ENCODE results near the gene PSMD10. TPM values are rescaled to one million over a fixed set of nuclear protein-coding genes. Genes with fewer than 3 reads are reported as not detected.

Gene PSMD10
- polyA plus RNA-seq, 1 experiment = 45.5 TPM

DNA sequence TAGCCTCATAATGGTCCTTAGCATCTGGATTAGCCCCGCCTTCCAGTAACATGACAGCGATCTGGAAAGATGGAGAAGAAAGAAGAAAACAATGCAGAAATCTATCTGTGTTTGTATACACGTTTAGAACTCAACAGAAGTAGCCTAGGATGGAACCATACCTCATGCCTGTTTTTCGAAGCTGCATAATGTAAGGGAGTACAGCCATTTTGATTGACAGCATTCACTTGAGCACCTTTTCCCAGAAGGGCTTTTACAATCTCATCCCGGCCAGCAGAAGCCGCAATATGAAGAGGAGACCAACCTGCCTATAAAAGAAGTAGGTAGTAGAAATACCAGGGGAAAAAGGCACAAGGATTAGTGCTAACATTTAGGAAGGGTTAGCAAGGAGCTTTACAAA is 3.5 kb downstream of the PSMD10 start:
- ChIA-PET CTCF (no interaction called here), POLR2A (no interaction called here)
- no peak overlapping the region for H3K4me3 ChIP-seq (ENCODE audit: low read depth, low read length)
- H3K27me3 ChIP-seq (ENCODE audit: control insufficient read depth, insufficient read depth, low read length) = no peaks in the 10 kb centered on the region
- H3K36me3 ChIP-seq (ENCODE audit: control insufficient read depth, insufficient read depth, low read length) = no peaks in the 10 kb centered on the region; the same call in 1 of the 2 replicates
- DNase-seq (ENCODE audit: low read depth) = no peak
- TF ChIP-seq, protein P1, sequence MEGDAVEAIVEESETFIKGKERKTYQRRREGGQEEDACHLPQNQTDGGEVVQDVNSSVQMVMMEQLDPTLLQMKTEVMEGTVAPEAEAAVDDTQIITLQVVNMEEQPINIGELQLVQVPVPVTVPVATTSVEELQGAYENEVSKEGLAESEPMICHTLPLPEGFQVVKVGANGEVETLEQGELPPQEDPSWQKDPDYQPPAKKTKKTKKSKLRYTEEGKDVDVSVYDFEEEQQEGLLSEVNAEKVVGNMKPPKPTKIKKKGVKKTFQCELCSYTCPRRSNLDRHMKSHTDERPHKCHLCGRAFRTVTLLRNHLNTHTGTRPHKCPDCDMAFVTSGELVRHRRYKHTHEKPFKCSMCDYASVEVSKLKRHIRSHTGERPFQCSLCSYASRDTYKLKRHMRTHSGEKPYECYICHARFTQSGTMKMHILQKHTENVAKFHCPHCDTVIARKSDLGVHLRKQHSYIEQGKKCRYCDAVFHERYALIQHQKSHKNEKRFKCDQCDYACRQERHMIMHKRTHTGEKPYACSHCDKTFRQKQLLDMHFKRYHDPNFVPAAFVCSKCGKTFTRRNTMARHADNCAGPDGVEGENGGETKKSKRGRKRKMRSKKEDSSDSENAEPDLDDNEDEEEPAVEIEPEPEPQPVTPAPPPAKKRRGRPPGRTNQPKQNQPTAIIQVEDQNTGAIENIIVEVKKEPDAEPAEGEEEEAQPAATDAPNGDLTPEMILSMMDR (IDR thresholded peaks at IDR 0.05; ENCODE audit: insufficient read depth, low read depth, low read length) = no peak

DNA sequence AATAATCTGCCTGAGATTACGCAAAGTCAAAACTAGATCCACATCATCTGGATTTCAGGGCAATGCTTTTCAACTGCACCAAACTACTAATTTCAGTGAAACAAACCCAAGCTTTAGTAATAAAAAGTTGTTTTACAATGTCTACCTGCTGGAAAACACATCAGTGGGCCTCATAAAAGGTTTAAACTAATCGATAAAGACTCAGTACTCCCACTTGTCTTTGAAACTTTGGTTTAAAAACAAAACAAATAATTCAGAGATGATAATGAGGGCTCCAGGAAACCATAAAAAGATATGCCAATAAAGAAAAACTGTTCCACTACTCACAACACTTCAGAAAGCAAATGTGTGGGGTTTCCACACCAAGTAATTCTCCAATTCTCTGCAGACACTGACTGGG is 10.2 kb downstream of the PSMD10 start:
- DNase-seq (ENCODE audit: low read depth) = no peak
- ChIA-PET POLR2A (no interaction called here), CTCF (no interaction called here)
- TF ChIP-seq, protein P1 (IDR thresholded peaks at IDR 0.05; ENCODE audit: insufficient read depth, low read depth, low read length) = no peak
- Histone ChIP-seq H3K4me3 (ENCODE audit: low read depth, low read length) (no peak overlapping the region), H3K27me3 (ENCODE audit: control insufficient read depth, insufficient read depth, low read length) (no peaks in the 10 kb centered on the region), H3K36me3 (ENCODE audit: control insufficient read depth, insufficient read depth, low read length) (no peaks in the 10 kb centered on the region)

DNA sequence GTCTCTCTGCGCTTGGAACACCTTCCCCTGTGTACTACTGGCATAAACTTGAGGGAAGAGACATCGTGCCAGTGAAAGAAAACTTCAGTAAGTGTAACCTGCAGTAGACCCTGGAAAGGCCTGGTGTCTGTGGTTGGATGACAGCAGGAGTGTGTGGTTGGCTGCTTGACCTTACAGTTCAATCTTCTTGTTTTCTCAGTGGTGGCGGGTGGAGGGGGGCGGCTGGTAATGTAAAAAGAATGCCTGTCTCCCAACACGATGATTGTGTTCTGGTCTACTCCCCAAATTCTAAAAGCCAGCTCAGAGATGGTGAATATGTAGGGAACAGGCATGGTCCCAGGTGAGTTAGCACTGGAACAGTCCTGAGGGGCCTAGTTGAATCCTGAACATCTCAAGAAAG is 18.6 kb downstream of the PSMD10 start:
- ChIA-PET CTCF (no interaction called here), POLR2A (no interaction called here)
- no peak for DNase-seq (ENCODE audit: low read depth)

DNA sequence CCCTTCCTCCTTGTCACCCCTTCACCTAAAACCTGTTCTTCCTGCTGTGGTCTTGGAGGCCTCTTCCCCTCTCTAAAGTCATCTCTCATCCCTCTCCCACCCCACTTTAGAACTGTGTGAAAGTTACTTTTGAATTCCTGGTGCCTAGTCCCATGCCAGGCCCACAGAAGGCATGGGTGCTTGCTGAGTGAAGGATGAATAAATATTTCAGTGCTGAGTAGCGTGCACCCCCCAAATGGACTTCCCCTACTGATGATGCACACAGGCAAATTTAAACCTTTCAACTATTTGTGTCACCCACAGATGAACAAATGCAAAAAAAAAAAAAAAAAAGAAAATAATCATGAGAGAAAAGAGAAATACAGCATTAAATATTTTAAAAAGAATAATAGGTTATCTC is 19.8 kb downstream of the PSMD10 start:
- CTCF ChIA-PET = interaction anchor here (1.0 to 1.3 kb wide), 2 partner anchors 12 to 66 kb away, joined by 3 read pairs; no protein-coding TSS in a partner anchor
- peaks cover 2% of the 10 kb centered on the region; the same call in 1 of the 2 replicates for H3K27me3 ChIP-seq (ENCODE audit: control insufficient read depth, insufficient read depth, low read length)
- TF ChIP-seq, protein P1 (IDR thresholded peaks at IDR 0.05; ENCODE audit: insufficient read depth, low read depth, low read length) = no peak
- POLR2A ChIA-PET = no interaction called here
- DNase-seq (ENCODE audit: low read depth) = no peak
- H3K4me3 ChIP-seq (ENCODE audit: low read depth, low read length) = no peak overlapping the region
- H3K36me3 ChIP-seq (ENCODE audit: control insufficient read depth, insufficient read depth, low read length) = no peaks in the 10 kb centered on the region

More for the DNA sequence above, 18.6 kb downstream of the PSMD10 start:
- Histone ChIP-seq H3K27me3 (ENCODE audit: control insufficient read depth, insufficient read depth, low read length) (0 out of 2 replicates have a peak, but pooled peaks cover 1% of the 10 kb centered on the region), H3K4me3 (ENCODE audit: low read depth, low read length) (no peak overlapping the region), H3K36me3 (ENCODE audit: control insufficient read depth, insufficient read depth, low read length) (no peaks in the 10 kb centered on the region)
- TF ChIP-seq, protein P1 (IDR thresholded peaks at IDR 0.05; ENCODE audit: insufficient read depth, low read depth, low read length) = no peak

DNA sequence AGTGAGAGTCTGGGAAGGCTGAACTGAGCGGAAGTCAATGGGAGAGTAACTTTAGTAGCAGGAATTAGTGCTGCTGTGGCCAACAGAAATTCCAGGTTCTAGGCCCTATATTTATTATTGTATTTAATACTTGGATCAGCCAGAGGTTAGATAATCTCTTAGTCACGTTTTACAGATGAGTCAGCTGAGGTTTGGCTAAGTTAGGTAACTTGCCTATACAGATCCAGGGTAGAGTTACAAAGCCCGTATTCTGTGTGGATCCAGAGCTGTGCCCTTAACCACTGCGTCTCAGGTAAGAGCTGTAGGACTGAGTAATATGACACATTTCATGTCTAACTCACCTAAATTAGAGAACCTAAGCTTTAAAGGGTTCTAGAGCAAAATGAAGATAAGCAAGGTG is 20.5 kb downstream of the PSMD10 start:
- peaks cover 3% of the 10 kb centered on the region; the same call in 1 of the 2 replicates for H3K27me3 ChIP-seq (ENCODE audit: control insufficient read depth, insufficient read depth, low read length)
- DNase-seq (ENCODE audit: low read depth) = no peak
- H3K36me3 ChIP-seq (ENCODE audit: control insufficient read depth, insufficient read depth, low read length) = no peaks in the 10 kb centered on the region
- POLR2A ChIA-PET = no interaction called here
- TF ChIP-seq, protein P1 (IDR thresholded peaks at IDR 0.05; ENCODE audit: insufficient read depth, low read depth, low read length) = no peak
- CTCF ChIA-PET = interaction anchor here (1.0 to 1.3 kb wide), 2 partner anchors 13 to 66 kb away, joined by 3 read pairs; no protein-coding TSS in a partner anchor
- H3K4me3 ChIP-seq (ENCODE audit: low read depth, low read length) = no peak overlapping the region
